Activated T-cell treated with anti-CD3 and anti-CD28 coated beads, Interleukin-2, amount 50 U/mL, for 72 hours (primary cell): ENCODE data around the gene ISY1. TPM values are rescaled to one million over a fixed set of nuclear protein-coding genes. Genes with fewer than 3 reads are reported as not detected.
"Not testable (repeated sequence)": the region's sequence is repeated elsewhere in the genome, so short reads cannot be mapped to it uniquely, and the experiment has no call there.

ENCODE experiments used
- ATAC-seq, 2 donors: fragments of 150-1000 bp; cut with Tn5 transposase; replicated peaks in 1 of 2; 2 replicates each; pipeline ENCODE4 v1.10.0; 2021; ENCODE audit warnings: moderate library complexity in 2 of 2, mild to moderate bottlenecking in 1 of 2
- DNase-seq, 2 donors: peaks; one replicate each; pipeline ENCODE4 v3.0.0; 2021 to 2022; ENCODE audit warnings: mixed read lengths in 1 of 2
- H3K27ac Mint-ChIP-seq: one replicate; pipeline ENCODE4 v1.8.0; 2022; ENCODE audit warnings: mild to moderate bottlenecking, moderate library complexity, mixed read lengths
- H3K27me3 Mint-ChIP-seq: one replicate; pipeline ENCODE4 v1.8.0; 2022; ENCODE audit warnings: low read depth, mixed read lengths
- H3K36me3 Mint-ChIP-seq, 2 donors: one replicate each; pipeline ENCODE4 v1.8.0; 2022; ENCODE audit warnings: mixed read lengths in 2 of 2, mild to moderate bottlenecking in 1 of 2; ENCODE audit not compliant: insufficient read depth in 2 of 2
- H3K4me1 Mint-ChIP-seq: one replicate; pipeline ENCODE4 v1.8.0; 2022; ENCODE audit warnings: low read depth, mixed read lengths
- H3K4me3 Mint-ChIP-seq, 2 donors: one replicate each; pipeline ENCODE4 v1.8.0; 2022; ENCODE audit warnings: mild to moderate bottlenecking in 2 of 2, mixed read lengths in 2 of 2, moderate library complexity in 2 of 2
- H3K9me3 Mint-ChIP-seq, 2 donors: one replicate each; pipeline ENCODE4 v1.8.0; 2022; ENCODE audit warnings: mixed read lengths in 2 of 2
- total RNA-seq, 2 donors: library from RNA; stranded (reverse); gene quantifications; one replicate each; pipeline ENCODE4 v1.2.3, GENCODE V29; 2022

Gene ISY1
- 10 to 100 TPM; 50.2 to 68.9 TPM for total RNA-seq

GRCh38 chr3:129160891-129161859 is at the start of gene ISY1:
ISY1 (minus strand) TSS chr3:129161063; CDS start chr3:129160975, 88 bp downstream.
- peak within 1 kb of the TSS; percentile 97 to 98 for H3K4me3 Mint-ChIP-seq
- DNase-seq (peak; percentile 90 to 93), ATAC-seq (peak; percentile 88 to 89)
- no peaks in the 10 kb centered on the region for H3K27me3 Mint-ChIP-seq
- H3K36me3 Mint-ChIP-seq = peaks cover 4 to 22% of the 10 kb centered on the region in 2 donors
- H3K9me3 Mint-ChIP-seq = no peaks in the 10 kb centered on the region
- H3K27ac Mint-ChIP-seq = peak within 1 kb of the TSS; percentile 98
- peaks cover 53% of the 10 kb centered on the region for H3K4me1 Mint-ChIP-seq

GRCh38 chr3:129207479-129207878 is 46.6 kb upstream of the ISY1 start:
- H3K27me3 Mint-ChIP-seq = peaks cover 9% of the 10 kb centered on the region
- no peaks in the 10 kb centered on the region for H3K4me1 Mint-ChIP-seq
- H3K27ac Mint-ChIP-seq = no peak overlapping the region
- no peak overlapping the region for H3K4me3 Mint-ChIP-seq
- ATAC-seq = no peak
- no peaks in the 10 kb centered on the region for H3K9me3 Mint-ChIP-seq
- no peaks in the 10 kb centered on the region for H3K36me3 Mint-ChIP-seq
- DNase-seq = no peak

- Mint-ChIP-seq H3K36me3 (no peaks in the 10 kb centered on the region), H3K4me3 (no peak overlapping the region), H3K27me3 (peaks cover 9% of the 10 kb centered on the region), H3K27ac (no peak overlapping the region), H3K4me1 (no peaks in the 10 kb centered on the region), H3K9me3 (no peaks in the 10 kb centered on the region)
- DNase-seq (no peak), ATAC-seq (no peak)
Observed at GRCh38 chr3:129205109-129205832, 44.4 kb upstream of the ISY1 start.

- no peak for DNase-seq
- Mint-ChIP-seq H3K27ac (no peak overlapping the region), H3K9me3 (no peaks in the 10 kb centered on the region), H3K36me3 (no peaks in the 10 kb centered on the region), H3K4me3 (no peak overlapping the region), H3K4me1 (no peaks in the 10 kb centered on the region), H3K27me3 (peaks cover under 1% of the 10 kb centered on the region)
- no peak for ATAC-seq
Observed at GRCh38 chr3:129204473-129204872, 43.6 kb upstream of the ISY1 start.

- Mint-ChIP-seq H3K9me3 (no peaks in the 10 kb centered on the region), H3K27ac (no peak overlapping the region), H3K4me3 (no peak overlapping the region), H3K36me3 (no peaks in the 10 kb centered on the region), H3K4me1 (peaks cover 11% of the 10 kb centered on the region), H3K27me3 (no peaks in the 10 kb centered on the region)
- ATAC-seq (no peak), DNase-seq (no peak)
Observed at GRCh38 chr3:129199366-129199765, 38.5 kb upstream of the ISY1 start.

- Mint-ChIP-seq H3K36me3 (no peaks in the 10 kb centered on the region), H3K27ac (no peak overlapping the region), H3K4me1 (peaks cover 11% of the 10 kb centered on the region), H3K4me3 (no peak overlapping the region), H3K27me3 (no peaks in the 10 kb centered on the region), H3K9me3 (no peaks in the 10 kb centered on the region)
- ATAC-seq = no peak
- no peak for DNase-seq
Observed at GRCh38 chr3:129197321-129197720, 36.5 kb upstream of the ISY1 start.

- no peak for DNase-seq
- no peak overlapping the region for H3K27ac Mint-ChIP-seq
- H3K4me1 Mint-ChIP-seq = peaks cover 11% of the 10 kb centered on the region
- no peak for ATAC-seq
- no peaks in the 10 kb centered on the region for H3K36me3 Mint-ChIP-seq
- H3K27me3 Mint-ChIP-seq = no peaks in the 10 kb centered on the region
- no peaks in the 10 kb centered on the region for H3K9me3 Mint-ChIP-seq
- no peak overlapping the region for H3K4me3 Mint-ChIP-seq
Observed at GRCh38 chr3:129196601-129197000, 35.7 kb upstream of the ISY1 start.

- no peaks in the 10 kb centered on the region for H3K27me3 Mint-ChIP-seq
- no peaks in the 10 kb centered on the region for H3K36me3 Mint-ChIP-seq
- DNase-seq (no peak), ATAC-seq (peak; percentile 60 to 85)
- H3K4me3 Mint-ChIP-seq = no peak overlapping the region
- no peaks in the 10 kb centered on the region for H3K9me3 Mint-ChIP-seq
- no peak overlapping the region for H3K27ac Mint-ChIP-seq
- peaks cover 11% of the 10 kb centered on the region for H3K4me1 Mint-ChIP-seq
Observed at GRCh38 chr3:129195731-129196256, 34.9 kb upstream of the ISY1 start.

GRCh38 chr3:129189793-129190192 is 28.9 kb upstream of the ISY1 start:
- not testable (repeated sequence) for H3K4me3 Mint-ChIP-seq, H3K36me3 Mint-ChIP-seq, H3K27me3 Mint-ChIP-seq, DNase-seq, H3K9me3 Mint-ChIP-seq, H3K27ac Mint-ChIP-seq, ATAC-seq
- peaks cover 23% of the 10 kb centered on the region for H3K4me1 Mint-ChIP-seq

GRCh38 chr3:129187857-129188256 is 27.0 kb upstream of the ISY1 start:
- Mint-ChIP-seq H3K27me3 (no peaks in the 10 kb centered on the region), H3K9me3 (no peaks in the 10 kb centered on the region), H3K27ac (no peak overlapping the region), H3K4me1 (peaks cover 28% of the 10 kb centered on the region), H3K36me3 (peaks cover under 1 to 4% of the 10 kb centered on the region in 2 donors), H3K4me3 (no peak overlapping the region)
- no peak for ATAC-seq
- no peak for DNase-seq

- Mint-ChIP-seq H3K36me3 (peaks cover 7 to 19% of the 10 kb centered on the region in 2 donors), H3K4me1 (peaks cover 44% of the 10 kb centered on the region), H3K27me3 (no peaks in the 10 kb centered on the region), H3K4me3 (peak overlapping the region; percentile 31 to 74), H3K27ac (peak overlapping the region; percentile 21), H3K9me3 (no peaks in the 10 kb centered on the region)
- ATAC-seq (no peak), DNase-seq (no peak)
Observed at GRCh38 chr3:129185783-129186182, 24.9 kb upstream of the ISY1 start.

GRCh38 chr3:129184784-129185542 is 24.1 kb upstream of the ISY1 start:
- H3K27me3 Mint-ChIP-seq, DNase-seq, H3K9me3 Mint-ChIP-seq, ATAC-seq: not testable (repeated sequence)
- Mint-ChIP-seq H3K4me3 (peak overlapping the region; percentile 58 to 97), H3K27ac (peak overlapping the region; percentile 85), H3K4me1 (peaks cover 52% of the 10 kb centered on the region), H3K36me3 (peaks cover 10 to 25% of the 10 kb centered on the region in 2 donors)

GRCh38 chr3:129184396-129184657 is 23.5 kb upstream of the ISY1 start:
- ATAC-seq = no peak
- Mint-ChIP-seq H3K4me1 (peaks cover 58% of the 10 kb centered on the region), H3K4me3 (peak overlapping the region; percentile 96 to 97)

More at GRCh38 chr3:129184396-129184657, 23.5 kb upstream of the ISY1 start:
- Mint-ChIP-seq H3K27me3 (no peaks in the 10 kb centered on the region), H3K9me3 (no peaks in the 10 kb centered on the region), H3K27ac (peak overlapping the region; percentile 85), H3K36me3 (peaks cover 12 to 28% of the 10 kb centered on the region in 2 donors)
- peak in 1 of 2 donors; percentile 26 for DNase-seq
